Chondrocyte (in vitro differentiated cells): ENCODE measurements around the gene SLC4A4. TPM values are rescaled to one million over a fixed set of nuclear protein-coding genes. Genes with fewer than 3 reads are reported as not detected.

Experiments
- DNase-seq: peaks from one replicate; pipeline ENCODE4 v3.0.0; 2021; ENCODE audit warnings: mixed read lengths, low spot score
- H3K27ac Mint-ChIP-seq: one replicate; pipeline ENCODE4 v1.8.0; 2021; ENCODE audit warnings: mild to moderate bottlenecking, moderate library complexity, mixed read lengths; ENCODE audit not compliant: unreplicated experiment
- H3K27me3 Mint-ChIP-seq: 2 replicates; pipeline ENCODE4 v1.8.0; 2021; ENCODE audit warnings: low read depth, mixed read lengths
- H3K36me3 Mint-ChIP-seq: 2 replicates; pipeline ENCODE4 v1.8.0; 2021; ENCODE audit warnings: low read depth, mixed read lengths
- H3K4me1 Mint-ChIP-seq: 2 replicates; pipeline ENCODE4 v1.8.0; 2021; ENCODE audit warnings: low read depth, mild to moderate bottlenecking, mixed read lengths
- H3K4me3 Mint-ChIP-seq: one replicate; pipeline ENCODE4 v1.8.0; 2021; ENCODE audit warnings: mild to moderate bottlenecking, moderate library complexity, mixed read lengths; ENCODE audit not compliant: unreplicated experiment
- H3K9me3 Mint-ChIP-seq: 2 replicates; pipeline ENCODE4 v1.8.0; 2021; ENCODE audit warnings: low read depth, mixed read lengths
- long read RNA-seq: library from polyadenylated mRNA; stranded (forward); transcript quantifications from one replicate; pipeline ENCODE4 v2.0.0, GENCODE V29; 2021
- total RNA-seq: library from RNA; stranded (reverse); gene quantifications from 3 replicates; pipeline ENCODE4 v1.2.1, GENCODE V29; 2021
- TF ChIP-seq, protein P1 (sequence below): fragments of 200-600 bp; sonication (generic); IDR thresholded peaks from 2 replicates; pipeline ENCODE4 v1.5.0; 2021; ENCODE audit warnings: antibody characterized with exemption, mild to moderate bottlenecking, moderate library complexity

SLC4A4 gene
- 12.8 to 21.9 TPM (median 14.8 TPM) in 3 replicates for total RNA-seq
- long read RNA-seq, full-length matches to known transcripts: 4 of 9 reads
- long read RNA-seq, partial matches to known transcripts: 2 of 9 reads
- long read RNA-seq, other reads (novel, unspliced or antisense): 3 of 9 reads

- Mint-ChIP-seq H3K9me3 (no peaks in the 10 kb centered on the region), H3K27ac (no peak within 1 kb of the TSS), H3K27me3 (peaks cover 13% of the 10 kb centered on the region), H3K4me1 (no peaks in the 10 kb centered on the region), H3K4me3 (no peak within 1 kb of the TSS), H3K36me3 (peaks cover 2% of the 10 kb centered on the region)
- DNase-seq: no peak
- TF ChIP-seq, protein P1, sequence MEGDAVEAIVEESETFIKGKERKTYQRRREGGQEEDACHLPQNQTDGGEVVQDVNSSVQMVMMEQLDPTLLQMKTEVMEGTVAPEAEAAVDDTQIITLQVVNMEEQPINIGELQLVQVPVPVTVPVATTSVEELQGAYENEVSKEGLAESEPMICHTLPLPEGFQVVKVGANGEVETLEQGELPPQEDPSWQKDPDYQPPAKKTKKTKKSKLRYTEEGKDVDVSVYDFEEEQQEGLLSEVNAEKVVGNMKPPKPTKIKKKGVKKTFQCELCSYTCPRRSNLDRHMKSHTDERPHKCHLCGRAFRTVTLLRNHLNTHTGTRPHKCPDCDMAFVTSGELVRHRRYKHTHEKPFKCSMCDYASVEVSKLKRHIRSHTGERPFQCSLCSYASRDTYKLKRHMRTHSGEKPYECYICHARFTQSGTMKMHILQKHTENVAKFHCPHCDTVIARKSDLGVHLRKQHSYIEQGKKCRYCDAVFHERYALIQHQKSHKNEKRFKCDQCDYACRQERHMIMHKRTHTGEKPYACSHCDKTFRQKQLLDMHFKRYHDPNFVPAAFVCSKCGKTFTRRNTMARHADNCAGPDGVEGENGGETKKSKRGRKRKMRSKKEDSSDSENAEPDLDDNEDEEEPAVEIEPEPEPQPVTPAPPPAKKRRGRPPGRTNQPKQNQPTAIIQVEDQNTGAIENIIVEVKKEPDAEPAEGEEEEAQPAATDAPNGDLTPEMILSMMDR: no peak
Observed at GRCh38 chr4:71338846-71339593, at the start of gene SLC4A4. TSS of gene SLC4A4 (plus strand) at chr4:71339020.

GRCh38 chr4:71290074-71290473, 48.7 kb upstream of the SLC4A4 start:
- TF ChIP-seq, protein P1: no peak
- Mint-ChIP-seq H3K36me3 (no peaks in the 10 kb centered on the region), H3K4me3 (no peak overlapping the region), H3K4me1 (peaks cover 34% of the 10 kb centered on the region), H3K27me3 (no peaks in the 10 kb centered on the region), H3K9me3 (no peaks in the 10 kb centered on the region), H3K27ac (peak overlapping the region; percentile 13)
- DNase-seq: no peak

DNA sequence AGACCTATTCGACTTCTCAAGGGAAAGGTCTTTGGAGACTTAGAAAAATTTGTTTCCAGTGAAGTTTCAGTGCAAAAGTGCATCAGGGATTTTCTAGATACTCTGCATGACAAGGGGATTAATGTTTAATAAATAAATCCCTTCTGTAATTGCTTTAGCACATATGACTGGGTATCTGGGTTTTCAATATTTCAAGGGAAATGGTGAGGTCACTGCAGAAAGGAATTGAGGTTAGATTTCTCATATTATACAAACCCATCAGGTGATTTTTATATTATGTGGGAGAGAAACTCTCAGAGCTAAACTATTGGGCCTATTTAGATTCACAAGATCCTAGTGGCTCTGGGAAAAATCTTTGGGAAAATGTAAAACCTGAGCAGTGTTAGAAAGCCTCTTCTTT, 48.3 kb upstream of the SLC4A4 start:
- H3K27ac Mint-ChIP-seq: peak overlapping the region; percentile 30
- H3K4me3 Mint-ChIP-seq: no peak overlapping the region
- no peaks in the 10 kb centered on the region for H3K9me3 Mint-ChIP-seq
- DNase-seq: no peak
- H3K27me3 Mint-ChIP-seq: no peaks in the 10 kb centered on the region
- TF ChIP-seq, protein P1: no peak
- H3K36me3 Mint-ChIP-seq: no peaks in the 10 kb centered on the region
- H3K4me1 Mint-ChIP-seq: peaks cover 34% of the 10 kb centered on the region

DNA sequence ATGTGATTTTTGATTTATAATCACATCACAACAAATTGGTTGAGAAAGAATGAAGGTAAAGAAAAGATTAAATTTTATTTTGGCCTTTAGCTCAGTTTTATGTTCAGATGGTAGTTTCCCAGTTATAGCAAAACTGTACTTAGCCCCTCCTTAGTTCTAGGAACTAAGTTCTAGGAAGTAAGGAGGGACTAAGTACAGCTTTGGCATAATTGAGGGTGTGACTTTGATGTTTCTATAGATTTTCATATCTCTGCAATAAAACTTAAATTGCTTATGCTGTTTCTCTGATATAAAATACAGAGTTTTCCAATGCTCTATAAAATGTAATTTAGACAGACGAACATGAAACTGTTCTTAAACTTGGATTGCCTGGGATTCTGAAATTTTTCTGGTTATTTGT, 46.6 kb upstream of the SLC4A4 start:
- TF ChIP-seq, protein P1: no peak
- Mint-ChIP-seq H3K27me3 (no peaks in the 10 kb centered on the region), H3K4me3 (no peak overlapping the region), H3K36me3 (no peaks in the 10 kb centered on the region), H3K27ac (no peak overlapping the region), H3K4me1 (peaks cover 38% of the 10 kb centered on the region), H3K9me3 (no peaks in the 10 kb centered on the region)
- DNase-seq: no peak

- peak overlapping the region; percentile 72 for H3K27ac Mint-ChIP-seq
- no peak overlapping the region for H3K4me3 Mint-ChIP-seq
- no peaks in the 10 kb centered on the region for H3K9me3 Mint-ChIP-seq
- DNase-seq: no peak
- H3K27me3 Mint-ChIP-seq: no peaks in the 10 kb centered on the region
- peaks cover 34% of the 10 kb centered on the region for H3K4me1 Mint-ChIP-seq
- TF ChIP-seq, protein P1: no peak
- H3K36me3 Mint-ChIP-seq: no peaks in the 10 kb centered on the region
Observed at GRCh38 chr4:71293705-71294104, 45.1 kb upstream of the SLC4A4 start.
